DMS 273 (cell line): ENCODE results near the gene TAGLN2.
A peak's percentile ranks its signal among the peaks of the same experiment; 100 is the strongest.

ENCODE experiments used
- DNase-seq: peaks from one replicate; lab custom pipeline; 2025; ENCODE audit not compliant: unreplicated experiment; lab: John Stamatoyannopoulos, UW

Gene TAGLN2

DNA sequence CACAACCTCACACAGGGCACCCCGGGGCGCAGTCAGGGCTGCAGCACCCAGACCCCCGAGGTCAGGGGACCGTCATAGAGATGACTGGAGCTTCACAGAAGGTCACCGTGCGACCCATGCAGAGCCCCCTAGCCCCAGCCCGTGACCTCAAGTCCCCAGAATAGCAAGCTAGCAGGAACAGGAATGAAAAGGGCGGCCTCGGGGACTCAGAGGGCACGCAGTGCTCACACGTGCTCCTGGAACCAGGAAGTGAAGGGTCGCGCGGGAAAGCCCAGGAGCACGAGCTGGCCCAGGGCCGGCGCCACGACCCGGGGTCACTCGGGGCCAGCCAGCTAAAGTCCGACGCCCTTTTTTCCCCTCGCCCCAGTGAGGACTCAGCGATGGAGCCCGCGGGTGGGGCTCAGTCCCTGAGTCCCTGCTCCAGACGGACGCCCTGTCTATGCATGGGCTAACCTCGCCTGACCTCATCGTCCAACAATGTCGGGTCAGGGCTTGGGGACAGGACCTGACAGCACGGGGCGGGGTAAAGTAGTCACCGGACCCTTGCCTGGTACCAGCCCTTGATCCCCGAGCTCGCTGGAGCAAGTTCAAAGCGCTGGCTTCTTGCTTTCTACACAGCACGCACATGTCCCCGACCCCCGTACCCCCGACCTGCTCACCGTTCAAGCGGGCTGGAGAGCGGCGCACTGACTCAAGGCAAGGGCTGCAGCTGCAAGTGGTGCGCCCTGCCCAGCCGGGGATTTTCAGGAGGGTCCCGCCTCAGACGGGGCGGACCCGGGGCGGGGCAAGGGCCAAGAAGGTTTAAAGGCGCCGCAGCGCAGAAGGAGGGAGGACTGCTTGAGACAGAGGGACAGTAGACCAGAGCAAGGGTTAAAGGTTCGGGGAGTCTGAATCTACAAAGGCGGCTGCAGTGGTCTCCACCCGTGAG lies at the start of gene TAGLN2:
Gene TAGLN2, minus strand, starts transcription at position 717 of the 928 bp plus-strand sequence. CDS start 4,998 bp downstream, outside the sequence.
- DNase-seq, result peak; percentile 88

- DNase-seq, result no peak
Measured at GRCh38 chr1:159974350-159974965, 49.2 kb upstream of the TAGLN2 start.

- no peak for DNase-seq
Measured at GRCh38 chr1:159973350-159973940, 48.1 kb upstream of the TAGLN2 start.

GRCh38 chr1:159972443-159973205 lies 47.3 kb upstream of the TAGLN2 start:
- no peak for DNase-seq

GRCh38 chr1:159970932-159971342 lies 45.6 kb upstream of the TAGLN2 start:
- DNase-seq, result no peak

DNA sequence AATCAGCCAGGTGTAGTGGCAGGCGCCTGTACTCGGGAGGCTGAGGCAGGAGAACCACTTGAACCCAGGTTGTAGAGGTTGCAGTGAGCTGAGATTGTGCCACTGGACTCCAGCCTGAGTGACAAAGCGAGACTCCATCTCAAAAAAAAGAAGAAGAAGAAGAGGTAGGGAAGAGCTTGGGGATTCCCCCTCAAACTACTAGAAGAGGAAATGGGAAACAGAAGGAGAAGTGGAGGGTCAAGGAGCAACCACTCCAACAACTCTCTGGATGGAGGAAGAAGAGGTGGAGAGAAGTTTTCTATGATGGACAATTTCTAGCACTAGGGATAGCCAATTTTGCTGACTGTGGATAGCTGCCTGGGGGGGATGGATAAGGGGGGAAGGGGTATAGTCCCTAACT lies 43.6 kb upstream of the TAGLN2 start:
- no peak for DNase-seq

- no peak for DNase-seq
Measured at GRCh38 chr1:159965263-159965662, 40.0 kb upstream of the TAGLN2 start.

DNA sequence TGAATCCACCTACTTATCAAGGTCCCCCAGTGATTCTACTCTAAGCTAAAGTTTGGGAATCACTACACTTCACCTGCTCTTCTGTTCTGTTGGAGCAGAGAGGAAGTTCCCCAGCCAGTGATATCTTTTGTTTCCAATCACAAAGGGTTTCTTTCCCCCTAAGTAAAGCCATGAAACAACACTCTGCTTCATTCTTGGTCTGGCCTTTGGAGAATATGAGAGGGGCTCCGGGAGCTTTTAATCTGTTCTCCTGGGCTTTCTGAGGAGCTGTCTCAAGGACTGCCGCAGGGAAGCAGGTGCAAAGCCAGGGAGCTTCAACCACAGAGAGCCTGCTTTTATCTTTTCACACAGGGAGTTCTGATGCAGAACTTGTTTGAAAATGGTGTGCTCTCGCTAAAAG lies 38.8 kb upstream of the TAGLN2 start:
- no peak for DNase-seq

- no peak for DNase-seq
Measured at GRCh38 chr1:159962176-159962575, 36.9 kb upstream of the TAGLN2 start.

- no peak for DNase-seq
Measured at GRCh38 chr1:159961636-159962035, 36.3 kb upstream of the TAGLN2 start.

GRCh38 chr1:159960721-159961381 lies 35.5 kb upstream of the TAGLN2 start:
- no peak for DNase-seq

DNA sequence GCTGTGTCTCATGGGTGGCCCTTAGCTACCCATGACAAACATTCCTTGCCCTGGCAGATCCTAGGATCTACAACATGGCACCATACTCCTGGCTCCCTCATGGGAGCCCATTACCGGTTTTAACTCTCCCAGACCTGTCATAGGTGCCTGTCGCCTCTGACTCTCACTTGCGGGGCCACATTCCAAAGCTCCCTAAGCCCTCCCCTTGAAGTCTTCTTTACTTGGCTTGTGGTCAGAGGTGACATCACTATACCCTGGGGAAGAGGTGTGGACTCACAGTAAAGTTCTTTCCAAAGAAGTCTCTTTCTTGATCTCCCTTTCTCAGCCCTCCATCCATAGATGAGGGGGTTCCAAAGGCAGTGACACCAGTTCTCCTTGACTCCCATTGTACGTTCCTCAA lies 34.1 kb upstream of the TAGLN2 start:
- no peak for DNase-seq

- DNase-seq, result no peak
Measured at GRCh38 chr1:159958719-159959380, 33.5 kb upstream of the TAGLN2 start.

DNA sequence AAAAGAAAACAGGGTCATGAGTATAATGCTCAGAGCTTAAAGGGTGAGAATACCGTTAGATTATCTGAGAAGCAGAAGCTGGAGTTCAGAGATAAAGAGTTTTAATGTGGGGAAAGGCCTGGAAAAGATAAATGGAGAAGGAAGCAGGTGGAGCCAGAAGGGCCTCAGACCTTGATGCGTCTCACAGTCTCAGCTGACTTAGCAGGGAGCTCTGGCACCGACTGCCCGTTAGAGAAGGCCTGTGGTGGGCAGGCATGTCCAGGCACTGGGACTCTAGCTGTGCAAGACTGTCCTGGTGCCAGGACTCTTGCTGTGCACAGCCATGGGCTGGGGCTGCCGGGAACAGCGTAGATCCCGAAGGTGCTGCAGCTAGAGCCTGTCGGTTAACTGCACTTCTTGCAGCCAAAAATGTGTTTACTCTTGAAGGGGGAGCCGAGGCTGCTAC lies 32.5 kb upstream of the TAGLN2 start:
- DNase-seq, result no peak

DNA sequence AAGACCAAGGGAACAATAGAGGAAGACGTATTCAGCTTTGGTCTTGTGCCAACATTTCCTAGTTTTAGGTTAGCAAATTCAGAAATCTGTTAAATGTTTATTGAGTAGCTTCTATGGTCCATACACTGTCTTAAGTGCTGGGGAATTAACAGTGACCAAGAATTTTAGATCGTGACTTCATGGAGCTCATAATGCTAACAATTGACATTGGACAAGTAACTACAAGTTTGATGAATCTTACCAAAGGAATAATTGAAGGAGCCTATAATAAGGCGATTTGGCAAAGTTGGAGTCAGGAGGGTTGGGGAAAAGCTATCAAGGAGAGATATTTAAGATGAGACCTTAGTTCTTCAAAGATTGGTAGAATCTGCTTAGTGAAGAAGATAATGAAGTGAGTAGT lies 30.1 kb upstream of the TAGLN2 start:
- no peak for DNase-seq

GRCh38 chr1:159953536-159954515 lies 28.5 kb upstream of the TAGLN2 start, which contains the start of gene SLAMF9:
TSS of gene SLAMF9 (minus strand) at chr1:159954237. CDS start at chr1:159954137, 100 bp downstream.
- DNase-seq, result no peak

DNA sequence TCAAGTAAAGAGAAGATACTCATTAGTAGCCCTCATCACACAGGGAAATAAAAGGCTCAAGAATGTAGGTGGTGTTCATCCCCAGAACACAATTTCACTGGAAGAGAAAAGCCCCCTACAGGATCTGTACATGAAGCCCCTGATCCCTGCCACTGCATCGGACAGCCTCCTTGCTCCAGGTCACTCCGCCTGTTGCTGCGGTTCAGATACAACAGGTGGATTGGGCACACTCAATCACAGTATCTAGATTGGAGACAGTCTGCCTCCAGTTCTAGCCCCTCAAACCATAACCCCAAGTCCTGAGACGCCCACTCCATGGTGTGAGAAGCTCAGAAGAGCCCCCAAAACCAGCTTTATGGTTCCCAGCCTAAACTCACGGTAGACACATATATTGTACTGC lies 27.6 kb upstream of the TAGLN2 start:
- DNase-seq, result no peak

DNA sequence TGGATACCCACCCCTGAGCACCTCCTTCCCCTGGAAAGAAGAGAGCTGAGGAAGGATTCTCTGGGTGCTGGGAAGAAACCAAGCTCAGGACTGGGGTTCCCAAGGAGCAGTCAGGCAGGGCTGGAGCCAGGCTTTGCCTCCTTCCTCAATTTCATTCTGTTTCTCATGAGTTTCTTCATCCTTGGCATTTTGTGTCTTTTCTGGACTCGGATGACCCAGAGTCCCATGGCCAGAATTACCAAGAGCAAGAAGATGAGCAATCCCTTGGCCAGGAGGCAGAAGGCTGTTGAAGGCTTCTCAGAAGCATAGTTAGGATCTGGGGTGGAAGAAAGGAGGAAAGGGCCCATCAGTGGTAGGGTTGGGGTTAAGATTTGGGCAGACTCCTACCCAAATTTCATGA lies 26.2 kb upstream of the TAGLN2 start:
- no peak for DNase-seq

- DNase-seq, result no peak
Measured at GRCh38 chr1:159951016-159951415, 25.7 kb upstream of the TAGLN2 start.
